ENCODE data around the gene MORN2.

The MORN2 gene

DNA sequence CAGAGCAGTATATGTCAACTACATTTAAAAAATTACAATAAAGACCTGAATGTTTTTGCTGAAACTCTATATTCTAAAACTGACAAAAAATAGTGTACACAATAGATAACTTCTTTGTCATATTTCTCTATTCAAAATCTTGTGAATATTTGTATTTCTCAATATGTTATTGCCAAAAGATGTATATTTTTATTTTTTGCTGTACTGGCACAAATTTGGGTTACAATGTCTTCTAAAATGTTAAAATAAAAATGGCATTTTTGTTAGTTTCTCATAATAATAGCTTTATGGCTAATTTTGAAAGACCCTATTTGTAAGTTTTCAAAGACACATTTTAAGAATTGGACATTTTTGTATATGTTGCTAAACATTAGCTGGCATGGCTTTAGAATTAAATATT lies 13.3 kb downstream of the MORN2 start:
- in situ Hi-C loops (cut with MboI; ENCODE audit: low sequenced_read_pairs), result no loop called here

DNA sequence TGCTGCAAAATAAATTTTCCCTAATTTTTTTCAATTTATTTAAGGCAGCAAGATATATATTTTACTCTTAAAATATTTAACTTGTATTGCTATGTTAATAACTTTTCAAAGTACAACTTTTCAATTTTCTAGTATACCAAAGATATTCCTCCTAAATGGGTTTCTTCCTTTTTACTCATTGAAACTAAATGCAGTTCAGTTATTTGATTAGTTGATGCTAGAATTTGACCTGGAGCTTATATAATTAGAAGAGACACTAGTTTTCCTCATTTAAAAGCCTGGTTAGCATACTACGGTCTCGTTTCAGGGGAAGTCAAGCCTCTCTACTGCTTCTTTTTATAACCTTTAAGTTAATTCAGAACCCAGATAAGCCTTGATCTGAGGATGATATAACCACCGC lies 13.8 kb downstream of the MORN2 start, which contains the start of gene ARHGEF33:
TSS of gene ARHGEF33 (plus strand) at position 301 of the 400 bp plus-strand sequence. CDS start 29,573 bp downstream, outside the sequence.
- in situ Hi-C loops (cut with MboI; ENCODE audit: low sequenced_read_pairs), result no loop called here

DNA sequence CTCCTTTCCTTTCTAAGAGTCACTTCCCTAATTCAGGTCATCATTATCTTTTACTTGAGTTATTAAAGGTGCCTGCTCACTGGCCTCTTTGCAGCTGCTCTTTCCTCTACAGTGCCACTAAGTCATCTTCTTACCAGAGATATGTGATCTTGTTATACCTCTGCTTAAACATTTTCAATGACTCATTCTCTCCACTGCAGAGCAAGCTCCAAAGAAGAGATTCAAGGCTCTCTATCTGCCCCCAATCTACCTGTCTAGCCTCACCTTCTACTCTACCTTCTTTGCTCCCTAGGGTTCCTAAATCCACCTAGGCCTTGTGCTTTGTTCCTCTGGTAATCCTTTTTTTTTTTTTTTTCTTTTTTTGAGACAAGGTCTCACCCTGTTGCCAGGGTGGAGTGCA lies 17.0 kb downstream of the MORN2 start:
- in situ Hi-C loops (cut with MboI; ENCODE audit: low sequenced_read_pairs), result no loop called here

DNA sequence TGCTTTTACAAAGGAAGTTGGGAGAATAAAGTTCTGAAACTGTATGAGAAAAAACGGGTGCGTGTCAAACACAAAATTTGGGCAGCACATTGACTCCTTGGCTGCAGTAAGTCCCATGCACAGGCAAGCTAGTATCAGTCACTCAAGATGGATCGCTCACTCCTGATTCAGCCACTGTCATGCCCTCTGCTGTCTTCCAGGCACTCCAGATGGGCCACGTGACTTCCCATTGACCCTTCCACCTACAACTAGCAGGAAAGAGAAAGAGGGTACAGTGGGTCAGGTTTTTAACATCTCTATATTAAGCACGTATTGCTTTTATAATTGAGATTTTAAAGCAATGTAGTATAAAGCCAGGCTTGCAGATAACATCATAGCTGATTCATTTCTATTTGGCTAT lies 22.5 kb downstream of the MORN2 start:
- in situ Hi-C loops (cut with MboI; ENCODE audit: low sequenced_read_pairs), result no loop called here

DNA sequence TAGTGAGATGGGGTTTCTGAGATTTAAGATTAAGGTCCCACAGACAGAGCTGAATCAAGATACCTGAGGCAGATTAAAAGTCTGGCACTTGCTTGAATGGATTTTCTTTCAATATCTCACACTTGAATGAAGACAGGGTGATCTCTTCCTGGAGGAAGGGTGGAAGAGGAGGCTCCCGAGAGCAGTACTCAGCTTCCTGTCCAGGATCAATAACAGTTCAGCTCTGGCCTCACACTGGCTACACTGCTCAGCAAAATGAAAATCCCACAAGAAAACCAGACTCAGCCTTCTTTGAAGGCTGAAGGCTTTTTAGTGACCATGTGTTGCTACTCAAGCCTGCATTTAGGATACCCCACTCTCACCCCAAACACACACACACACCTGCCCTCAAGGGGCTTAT lies 24.9 kb downstream of the MORN2 start:
- in situ Hi-C loops (cut with MboI; ENCODE audit: low sequenced_read_pairs), result no loop called here

DNA sequence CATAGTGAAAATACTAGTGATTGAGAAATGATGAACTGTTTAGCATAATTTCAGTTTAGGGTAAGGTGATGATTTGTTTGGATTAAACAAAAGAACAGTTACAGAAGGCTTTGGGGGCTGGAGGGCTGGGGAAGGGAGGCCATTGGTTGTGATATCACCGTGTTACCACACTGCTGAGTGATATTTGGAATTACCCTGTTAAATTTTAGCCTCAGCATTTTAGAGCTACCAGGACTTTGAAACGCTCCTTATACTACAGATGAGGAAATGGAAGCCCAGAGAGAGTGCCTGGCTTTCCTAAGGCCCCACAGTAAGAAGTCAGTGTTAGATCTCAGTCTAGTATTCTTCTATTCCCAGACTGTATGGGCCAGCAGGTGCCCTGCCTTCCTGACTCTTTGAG lies 29.5 kb downstream of the MORN2 start:
- in situ Hi-C loops (cut with MboI; ENCODE audit: low sequenced_read_pairs), result no loop called here

DNA sequence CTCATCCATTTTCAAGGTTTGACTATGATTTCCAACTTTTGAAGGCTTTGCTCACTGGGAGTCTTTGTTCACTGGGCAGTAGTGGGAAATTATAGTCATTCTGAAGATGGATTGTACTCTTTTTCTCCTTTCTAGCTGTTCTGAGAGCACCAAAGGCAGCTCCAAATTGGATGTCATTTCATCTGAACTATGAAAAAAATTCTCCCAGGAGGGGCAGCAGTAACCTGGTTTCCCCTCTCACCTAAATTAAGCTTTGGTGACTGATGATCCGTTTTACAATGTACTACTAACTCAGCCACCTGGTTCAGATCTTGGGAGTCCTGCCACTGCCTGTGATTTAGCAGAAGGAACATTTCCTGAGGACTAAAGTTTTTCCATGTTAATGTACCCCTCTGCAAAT lies 31.5 kb downstream of the MORN2 start:
- in situ Hi-C loops (cut with MboI; ENCODE audit: low sequenced_read_pairs), result no loop called here

DNA sequence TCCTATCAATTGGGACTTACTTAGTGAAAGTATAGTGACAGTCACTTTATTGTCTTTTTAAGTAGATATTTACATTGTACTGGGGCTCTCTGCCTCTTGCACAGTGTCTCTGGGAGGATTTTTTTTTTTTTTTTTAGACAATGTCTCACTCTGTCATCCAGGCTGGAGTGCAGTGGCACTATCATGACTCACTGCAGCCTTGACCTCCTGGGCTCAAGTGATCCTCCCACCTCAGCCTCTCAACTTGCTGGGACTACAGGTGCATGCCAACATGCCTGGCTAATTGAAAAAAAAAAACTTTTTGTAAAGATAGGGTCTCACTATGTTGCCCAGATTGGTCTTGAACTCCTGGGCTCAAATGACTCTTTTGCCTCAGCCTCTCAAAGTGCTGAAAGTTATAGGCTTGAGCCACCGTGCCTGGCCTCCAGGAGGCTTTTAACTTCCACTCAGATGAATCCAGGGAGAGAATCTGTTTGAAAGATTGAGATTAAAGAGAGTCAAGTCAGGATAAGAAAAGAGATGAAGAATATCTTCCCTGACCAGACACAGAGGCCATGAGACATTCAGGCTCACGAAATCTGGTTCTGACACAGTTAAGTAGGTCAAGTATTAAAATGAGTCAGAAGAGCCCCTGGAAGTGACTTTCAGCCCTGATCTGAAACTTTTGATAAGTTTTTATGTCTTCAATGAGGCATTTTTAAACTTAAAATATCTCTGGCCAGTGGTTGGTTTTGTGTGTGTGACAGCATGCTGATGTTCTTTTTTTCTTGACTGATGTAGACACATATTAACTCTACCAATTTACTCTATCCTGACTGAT lies 32.2 kb downstream of the MORN2 start:
- in situ Hi-C loops (cut with MboI; ENCODE audit: low sequenced_read_pairs), result no loop called here

DNA sequence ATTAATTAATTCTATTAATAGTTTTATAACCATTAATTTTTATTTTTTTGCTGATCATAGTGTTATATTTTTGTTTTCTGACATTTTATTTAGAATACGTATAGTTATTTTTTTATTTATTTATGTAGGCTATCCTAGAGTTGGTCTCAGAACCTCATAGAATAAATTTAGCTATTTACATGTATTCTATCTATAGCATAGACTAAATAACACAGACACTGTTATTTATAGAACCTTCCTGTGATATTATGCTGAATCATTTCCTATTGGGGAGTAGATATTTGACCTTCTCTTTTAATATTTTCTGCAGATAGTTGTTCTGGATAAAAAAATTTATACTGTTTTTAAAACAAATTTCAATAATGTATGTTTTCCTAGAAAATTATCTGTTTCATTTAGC lies 34.1 kb downstream of the MORN2 start:
- in situ Hi-C loops (cut with MboI; ENCODE audit: low sequenced_read_pairs), result no loop called here

DNA sequence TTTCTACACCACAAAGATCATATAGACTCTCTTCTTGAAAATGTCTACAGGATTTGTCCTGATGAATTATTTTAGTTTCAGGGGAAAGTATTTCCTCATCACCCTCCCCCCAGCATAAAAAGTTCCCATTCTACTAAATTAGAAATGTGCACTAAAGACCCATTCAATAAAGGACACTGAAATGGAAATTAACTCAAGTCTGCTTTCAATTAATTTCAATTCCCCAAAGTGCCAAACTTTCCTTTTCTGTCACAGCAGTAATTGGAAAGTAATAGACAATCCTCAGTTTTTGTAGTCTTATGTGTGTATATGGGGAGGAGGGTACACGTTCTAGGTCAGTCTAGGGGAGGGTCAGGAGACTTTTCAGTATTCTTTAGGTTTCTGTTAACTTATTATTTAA lies 35.4 kb downstream of the MORN2 start:
- in situ Hi-C loops (cut with MboI; ENCODE audit: low sequenced_read_pairs), result no loop called here

DNA sequence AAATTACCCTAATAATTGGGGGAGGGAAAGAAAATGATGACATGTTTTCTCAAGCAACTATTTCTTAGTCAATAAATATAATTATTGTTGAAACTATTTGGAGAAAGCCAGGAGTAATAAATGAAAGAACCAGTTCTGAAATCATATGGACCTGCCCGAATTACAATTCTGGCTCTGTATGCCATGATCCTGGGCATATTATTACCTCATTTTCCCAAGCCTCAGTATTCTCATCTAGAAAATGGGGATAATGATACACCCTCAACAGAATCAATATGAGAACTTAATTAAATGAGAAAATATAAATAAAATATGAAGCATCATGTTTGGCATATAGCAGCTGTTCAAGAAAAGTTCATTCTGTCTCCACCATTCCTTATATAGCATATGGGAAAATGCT lies 36.8 kb downstream of the MORN2 start:
- in situ Hi-C loops (cut with MboI; ENCODE audit: low sequenced_read_pairs), result no loop called here

DNA sequence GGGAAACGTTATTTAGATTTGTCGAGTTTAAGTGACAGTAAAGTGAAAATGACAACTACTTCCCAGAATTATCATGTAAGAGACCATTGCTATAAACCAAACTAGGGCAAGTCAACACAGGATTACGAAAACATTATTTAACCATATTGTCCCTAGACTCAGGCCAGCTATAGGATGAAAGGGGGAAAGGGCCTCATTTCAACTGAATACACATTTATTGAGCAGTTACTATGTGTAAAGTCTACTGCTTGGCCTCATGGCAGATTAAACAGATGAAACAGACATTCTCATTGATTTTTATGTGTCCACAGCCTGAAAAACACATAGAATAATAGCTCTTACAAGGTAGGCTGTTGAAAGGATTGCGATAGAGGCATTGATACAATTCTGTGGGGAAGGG lies 46.6 kb downstream of the MORN2 start:
- in situ Hi-C loops (cut with MboI; ENCODE audit: low sequenced_read_pairs), result no loop called here

DNA sequence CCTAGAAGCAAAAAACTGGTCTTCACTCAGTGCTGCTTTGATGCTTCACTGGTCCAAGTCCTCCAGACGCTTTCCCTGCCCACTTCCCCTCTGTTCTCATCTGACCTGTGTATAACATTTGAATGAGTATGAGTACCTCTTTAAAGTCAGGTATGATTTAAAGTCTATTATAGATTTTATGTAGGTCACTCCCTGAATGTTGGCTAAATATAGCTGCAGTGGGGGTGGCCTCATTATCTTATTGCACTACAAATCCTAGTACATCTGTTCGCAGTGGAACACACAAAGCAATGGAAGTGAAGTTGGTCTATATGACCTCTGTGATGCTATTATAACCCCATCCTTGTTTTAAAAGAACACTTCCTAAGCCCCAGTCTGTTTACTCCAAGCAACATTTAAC lies 47.1 kb downstream of the MORN2 start:
- in situ Hi-C loops (cut with MboI; ENCODE audit: low sequenced_read_pairs), result no loop called here

DNA sequence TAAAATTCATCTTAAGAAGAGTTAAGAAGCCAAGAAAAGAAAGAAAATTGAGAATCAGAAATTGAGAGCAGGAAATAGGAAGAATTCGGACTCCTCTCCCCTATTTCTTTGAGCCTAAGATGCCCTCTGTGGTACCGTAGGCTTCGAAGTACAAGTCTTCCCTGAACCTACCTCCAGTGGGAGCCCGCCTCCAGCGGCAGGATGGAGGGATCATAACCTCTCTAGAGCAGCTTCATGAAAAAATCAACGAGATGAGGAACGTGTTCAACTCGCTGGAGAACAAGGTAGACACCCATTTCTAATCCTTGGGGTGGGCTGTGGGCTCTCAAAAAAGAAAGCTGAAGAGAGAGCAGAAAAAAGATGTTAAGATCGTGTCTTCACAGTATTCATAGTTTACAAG lies 50.2 kb downstream of the MORN2 start:
- in situ Hi-C loops (cut with MboI; ENCODE audit: low sequenced_read_pairs), result no loop called here

DNA sequence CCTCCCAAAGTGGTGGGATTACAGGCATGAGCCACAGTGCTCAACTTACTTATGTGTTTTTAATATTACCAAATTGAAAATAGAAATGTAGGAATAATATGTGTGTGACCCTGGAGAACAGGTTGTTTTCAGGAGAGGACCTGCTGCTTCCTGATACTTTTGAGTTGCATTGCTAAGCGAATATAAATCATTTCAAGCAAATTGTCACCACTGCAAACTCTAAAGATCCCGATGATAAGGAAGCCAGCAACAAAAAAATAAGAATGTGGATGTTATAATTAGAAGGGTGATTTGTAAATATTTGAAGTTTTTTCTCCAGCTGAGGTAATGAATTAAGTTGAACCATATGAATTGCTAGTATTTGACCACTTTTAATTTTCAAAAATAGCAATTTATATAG lies 54.8 kb downstream of the MORN2 start:
- in situ Hi-C loops (cut with MboI; ENCODE audit: low sequenced_read_pairs), result no loop called here
